ENCODE results near the gene TMEM200A.

The TMEM200A gene

DNA sequence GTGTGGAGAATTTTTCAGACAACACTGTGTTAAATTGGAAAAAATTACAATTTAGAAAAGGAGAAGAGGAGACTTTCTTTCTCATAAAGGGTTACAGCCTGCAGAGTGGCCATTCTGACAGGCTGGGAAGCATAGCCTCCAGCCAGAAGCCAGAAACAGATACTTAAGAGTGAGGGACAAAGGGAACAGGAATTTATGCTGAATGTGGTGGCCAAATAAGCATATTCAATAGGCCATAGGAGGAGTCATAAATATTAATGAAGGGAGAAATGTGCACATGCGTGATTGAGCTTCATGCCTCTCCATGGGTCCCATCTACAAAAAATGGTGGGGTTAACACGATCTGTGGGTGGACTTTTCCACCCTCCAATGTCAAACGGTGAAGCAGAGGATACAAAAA lies 13.4 kb downstream of the TMEM200A start:
- no peak for DNase-seq

DNA sequence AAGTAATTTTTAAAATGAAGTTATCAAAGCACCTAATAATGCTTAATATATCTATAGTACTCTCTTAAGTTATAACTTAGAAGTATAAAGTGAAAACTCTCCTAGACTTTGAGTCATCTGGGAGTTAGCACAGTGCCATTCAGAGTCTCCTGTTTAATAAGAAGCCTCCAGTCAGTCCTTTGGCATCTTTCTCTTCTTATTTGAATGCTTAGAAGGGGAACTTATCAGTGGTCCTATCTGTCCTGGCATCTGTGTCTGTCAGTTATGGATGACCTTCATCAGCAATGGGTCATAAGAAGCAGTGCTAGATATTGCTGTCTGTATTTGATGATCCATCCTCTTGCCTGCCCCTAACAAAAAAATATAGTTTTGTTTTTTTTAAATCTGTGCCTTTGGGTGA lies 15.2 kb downstream of the TMEM200A start:
- no peak for DNase-seq

DNA sequence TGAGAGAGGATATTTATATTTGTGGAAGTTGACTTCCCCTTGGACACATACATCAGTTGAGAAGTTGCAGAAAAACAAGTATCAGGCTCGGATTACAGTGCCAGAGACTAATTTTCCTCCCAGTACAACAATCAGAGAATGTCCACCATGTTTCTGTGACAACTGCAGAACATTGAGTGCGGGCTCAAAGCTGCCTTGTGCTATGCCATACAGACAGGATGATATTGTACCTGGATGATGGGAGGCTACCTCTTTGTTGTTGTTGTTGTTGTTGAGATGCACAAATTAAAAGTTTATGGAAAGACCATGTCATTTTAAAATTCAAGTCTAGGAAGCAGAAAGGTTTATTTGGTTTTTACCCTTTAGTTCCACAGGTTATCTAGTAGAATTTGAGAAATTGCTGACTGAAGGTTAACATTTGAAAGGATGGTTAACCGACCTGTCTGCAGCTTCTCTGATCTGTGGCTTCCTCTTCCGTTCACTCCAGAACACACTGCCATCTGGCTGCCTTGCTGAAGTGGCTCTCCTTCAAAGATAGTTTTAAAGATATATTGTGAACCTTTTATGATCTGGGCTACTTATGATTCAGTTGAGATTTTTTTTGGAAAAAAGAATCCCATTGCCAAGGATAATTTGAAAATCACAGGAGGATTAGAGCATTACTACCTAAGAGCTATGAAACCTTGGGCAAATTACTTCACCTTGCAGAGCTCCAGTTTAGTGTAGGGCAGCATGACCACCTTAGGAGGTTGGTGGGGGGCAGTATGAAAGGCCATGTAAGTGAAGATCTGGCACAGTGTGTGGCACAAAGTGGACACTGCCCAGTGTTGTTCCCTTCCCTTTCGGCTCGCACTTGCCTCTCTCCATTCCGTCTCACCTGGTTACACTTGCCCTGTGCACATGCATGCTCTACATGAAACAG lies 15.9 kb downstream of the TMEM200A start:
- DNase-seq, result no peak

DNA sequence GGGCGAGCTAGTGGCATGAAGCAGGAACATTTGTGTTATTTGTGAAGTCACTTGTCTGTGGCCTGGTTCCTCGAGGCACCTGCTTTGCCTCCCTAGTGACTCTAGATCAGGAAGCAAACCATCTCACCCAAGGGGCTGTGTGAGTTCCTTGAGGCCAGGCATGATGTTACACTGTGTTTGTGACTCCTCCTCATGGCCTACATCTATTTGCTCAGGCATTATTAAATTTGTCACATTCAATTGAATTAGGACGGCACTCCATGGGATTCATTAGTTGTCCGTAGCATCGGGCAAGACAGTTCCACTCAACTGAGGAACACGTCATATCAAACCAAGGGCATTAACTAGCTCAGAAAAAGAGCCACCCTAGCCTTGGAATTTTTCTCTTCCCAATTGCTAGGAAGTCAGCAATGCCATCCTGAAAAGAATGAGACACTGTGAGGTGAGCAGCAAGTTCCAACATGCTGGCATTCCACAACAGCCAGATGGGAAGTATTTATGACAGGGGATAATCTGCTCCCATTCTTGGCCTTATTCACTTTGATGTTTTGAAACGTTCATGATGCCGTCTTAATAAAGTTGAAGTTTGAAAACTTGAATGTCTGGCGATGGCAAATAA lies 17.2 kb downstream of the TMEM200A start:
- DNase-seq, result no peak

DNA sequence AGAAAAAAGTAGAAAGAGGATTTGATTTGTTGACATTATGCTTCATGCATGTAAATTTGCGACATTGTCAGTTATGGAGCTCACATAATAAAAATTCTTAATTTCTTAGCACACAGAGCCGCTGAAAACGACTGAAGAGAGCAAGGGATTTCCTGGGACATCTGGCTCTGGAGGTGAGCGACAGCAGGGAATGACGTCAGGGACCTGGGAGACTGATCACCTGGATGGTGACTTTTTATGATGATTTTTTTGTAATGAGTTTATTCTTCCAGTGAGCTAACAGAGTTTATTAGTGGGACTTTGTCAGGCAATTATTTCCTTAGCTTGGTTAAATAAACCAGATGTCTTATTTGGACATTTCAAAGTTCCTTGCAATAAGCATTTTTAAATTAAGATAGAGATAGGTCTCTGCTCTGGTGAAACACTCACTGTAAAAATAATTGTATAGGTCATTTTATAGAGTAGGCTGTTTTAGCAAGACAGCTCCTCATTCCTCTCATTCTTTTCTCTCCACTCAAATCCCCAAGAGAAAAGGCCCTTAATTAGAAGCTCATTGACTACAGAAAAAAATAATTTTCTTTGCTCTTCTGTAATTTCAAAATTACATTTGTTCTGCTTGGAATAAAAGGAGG lies 19.4 kb downstream of the TMEM200A start:
- no peak for DNase-seq

DNA sequence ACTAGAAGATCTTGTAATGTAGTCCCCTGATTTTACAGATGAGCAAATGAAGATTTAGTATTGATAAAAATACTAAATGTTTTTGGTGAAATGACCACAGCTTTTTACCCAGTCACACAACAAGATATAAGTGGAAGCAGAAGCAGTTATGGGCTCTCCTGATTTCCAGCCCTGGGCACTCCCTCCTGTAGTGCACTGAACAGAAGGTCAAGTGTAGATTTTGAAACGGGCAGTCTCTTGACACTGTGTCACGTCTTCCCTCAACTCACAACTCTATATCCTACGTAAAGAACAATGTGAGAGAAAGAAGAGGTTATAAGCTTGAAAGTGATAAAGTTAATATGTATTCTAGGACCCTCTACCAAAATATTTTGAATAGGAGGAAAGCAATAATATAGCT lies 23.3 kb downstream of the TMEM200A start:
- DNase-seq, result no peak

DNA sequence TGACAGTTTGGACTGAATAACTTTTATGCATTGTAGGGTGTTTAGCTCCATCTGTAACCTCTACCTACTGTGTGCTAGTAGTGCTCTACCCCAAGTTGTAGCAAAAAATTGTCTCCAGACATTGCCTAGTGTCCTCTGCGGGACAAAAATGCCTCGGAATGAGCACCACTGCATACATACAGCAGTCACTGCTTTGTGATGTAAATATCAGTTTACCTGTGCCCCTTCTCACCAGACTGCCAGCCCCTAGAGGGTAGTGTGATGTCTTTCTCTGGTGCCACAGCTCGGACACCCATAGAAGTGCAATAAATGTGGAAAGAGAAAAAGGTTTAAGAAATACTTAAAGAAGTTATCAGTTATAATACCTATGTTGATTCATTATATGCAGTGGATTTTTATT lies 25.1 kb downstream of the TMEM200A start:
- DNase-seq, result no peak

DNA sequence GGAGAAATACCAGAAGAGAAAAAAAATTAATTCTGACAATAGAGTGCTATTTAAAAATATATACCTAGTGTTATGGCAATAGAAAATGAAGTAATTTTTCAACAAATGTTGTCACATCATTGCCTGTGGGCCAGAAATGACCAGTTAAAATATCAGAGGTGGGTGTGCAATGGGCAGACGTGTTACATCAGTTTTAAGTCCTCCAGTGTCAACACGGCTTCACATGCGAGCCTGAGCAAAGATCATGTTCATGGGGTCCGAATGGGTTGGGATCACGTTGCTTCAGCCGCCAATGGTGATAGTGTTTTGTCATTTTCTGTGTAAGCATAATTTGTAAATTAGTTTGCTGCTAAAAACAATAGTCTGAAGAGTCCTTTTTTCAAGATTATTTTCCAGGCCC lies 27.5 kb downstream of the TMEM200A start:
- no peak for DNase-seq

DNA sequence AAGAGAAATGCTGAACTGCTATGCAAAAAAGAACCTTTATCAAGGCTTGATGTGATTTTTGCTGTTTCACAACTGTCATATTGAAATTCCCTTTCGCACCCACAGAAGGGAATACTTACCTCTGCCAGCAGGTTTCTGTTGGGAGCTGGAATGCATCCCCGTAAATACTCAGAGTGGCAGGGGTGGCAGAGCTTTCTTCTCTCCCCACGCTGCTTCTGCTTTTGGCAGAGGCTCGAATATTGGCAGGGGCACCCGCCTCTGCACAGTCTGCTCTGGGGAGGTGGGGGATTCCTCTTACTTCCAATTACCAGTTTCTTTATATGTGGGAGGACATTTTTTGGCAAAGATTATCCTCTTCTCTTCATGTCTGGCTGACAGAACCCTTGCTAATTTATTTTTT lies 28.4 kb downstream of the TMEM200A start:
- DNase-seq, result no peak

DNA sequence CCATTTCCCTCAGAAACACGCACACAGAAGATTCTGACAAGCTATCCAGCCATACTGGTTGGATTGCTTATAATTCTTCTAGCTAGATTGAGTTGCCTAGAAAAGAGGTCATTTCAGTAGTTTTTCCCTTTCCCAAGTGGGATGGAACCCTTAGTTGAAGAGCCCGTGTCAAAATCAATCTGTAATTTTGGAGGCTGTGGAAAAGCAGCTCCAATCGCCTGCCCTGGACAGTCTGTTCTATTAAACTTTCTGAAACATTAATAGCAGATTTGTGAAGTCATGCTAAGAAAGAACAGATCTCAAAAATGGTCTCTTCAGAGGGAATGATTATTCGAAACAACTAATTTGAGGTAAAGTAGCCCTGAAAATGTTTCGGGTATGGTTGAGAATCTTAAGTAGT lies 29.3 kb downstream of the TMEM200A start:
- no peak for DNase-seq

DNA sequence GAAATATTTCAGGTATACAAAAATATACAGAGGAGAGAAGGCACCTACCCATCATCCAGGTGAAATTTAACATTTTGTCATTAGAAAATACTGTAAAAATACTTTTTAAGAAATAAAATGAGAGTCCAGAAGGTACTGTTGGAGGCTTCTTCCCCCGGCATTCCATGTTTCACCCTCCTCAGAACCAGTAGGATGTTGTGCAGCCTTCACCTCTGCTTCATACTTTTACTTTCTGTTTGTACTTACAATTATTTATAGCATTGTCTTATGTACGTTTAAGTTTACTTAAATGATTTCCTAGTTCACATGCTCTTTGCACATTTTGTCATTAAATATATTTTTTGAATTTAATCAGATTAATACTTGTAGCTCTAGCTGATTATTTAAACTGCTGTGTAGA lies 30.9 kb downstream of the TMEM200A start:
- DNase-seq, result no peak

DNA sequence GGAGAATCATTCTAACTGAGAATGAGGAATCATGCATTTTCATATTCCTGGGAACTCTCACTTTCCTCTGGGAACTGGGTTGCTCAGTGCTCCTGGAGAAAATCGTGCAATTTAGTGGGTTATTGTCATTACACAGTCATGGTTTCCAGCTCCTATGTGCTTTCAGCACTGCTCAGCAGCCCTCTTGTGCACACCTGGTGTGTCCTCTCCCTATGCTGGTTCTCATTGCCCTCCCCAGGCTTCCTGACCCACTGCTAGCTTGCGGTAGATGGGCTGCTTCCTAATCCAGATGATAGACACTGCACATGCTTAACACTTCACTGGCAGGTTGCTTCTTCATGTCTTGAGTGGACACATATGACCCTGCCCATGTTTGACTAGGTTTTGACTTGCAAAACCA lies 39.7 kb downstream of the TMEM200A start:
- no peak for DNase-seq

DNA sequence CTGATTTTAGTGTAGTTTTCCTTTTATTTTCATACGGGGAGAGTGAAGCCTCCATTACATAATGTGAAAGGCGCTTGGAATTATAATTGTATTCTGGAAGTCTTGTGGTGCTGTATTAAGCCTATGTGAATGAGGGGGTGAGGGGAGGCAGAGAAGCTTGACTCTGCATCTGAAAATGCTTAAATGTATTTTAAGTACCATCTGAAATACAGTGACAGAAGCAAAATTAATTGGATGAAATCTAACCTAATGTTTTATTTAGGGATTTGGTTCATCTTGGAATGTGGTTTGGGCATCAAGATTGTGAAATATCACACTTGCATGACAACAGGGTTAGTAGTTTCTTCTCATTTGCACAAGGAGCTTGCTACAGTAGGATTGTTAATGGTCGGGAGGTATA lies 41.2 kb downstream of the TMEM200A start:
- DNase-seq, result no peak

DNA sequence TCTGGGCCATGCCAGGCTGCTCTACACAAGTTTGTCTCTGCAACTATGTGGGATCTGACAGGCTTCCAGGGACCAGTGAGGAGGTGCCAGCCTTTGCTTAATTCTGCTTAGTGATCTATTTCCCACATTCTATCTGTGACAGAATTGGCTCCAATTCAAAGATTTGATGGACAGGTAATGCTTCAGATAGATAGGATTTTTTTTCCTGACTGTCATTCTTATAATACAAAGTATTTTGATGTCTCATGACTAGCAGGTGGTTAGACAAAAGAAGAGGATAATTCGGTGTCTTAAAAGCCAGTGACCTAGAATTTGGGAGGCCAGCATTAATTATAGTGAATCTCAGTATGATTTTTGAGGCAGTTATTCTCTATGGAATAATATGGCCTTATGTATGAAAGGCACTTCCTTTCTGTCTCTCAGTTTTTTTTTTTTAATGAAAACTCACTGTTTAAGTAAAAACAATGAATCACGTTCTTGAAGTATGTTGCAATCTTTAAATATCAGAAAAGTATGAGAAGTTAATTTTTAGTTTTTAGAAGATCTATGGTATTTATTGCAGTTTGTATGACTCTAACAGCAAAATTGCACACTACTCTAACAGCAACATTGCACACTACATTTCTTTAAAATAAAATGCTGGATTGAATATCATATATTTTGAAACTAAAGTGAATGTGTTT lies 43.7 kb downstream of the TMEM200A start:
- no peak for DNase-seq

DNA sequence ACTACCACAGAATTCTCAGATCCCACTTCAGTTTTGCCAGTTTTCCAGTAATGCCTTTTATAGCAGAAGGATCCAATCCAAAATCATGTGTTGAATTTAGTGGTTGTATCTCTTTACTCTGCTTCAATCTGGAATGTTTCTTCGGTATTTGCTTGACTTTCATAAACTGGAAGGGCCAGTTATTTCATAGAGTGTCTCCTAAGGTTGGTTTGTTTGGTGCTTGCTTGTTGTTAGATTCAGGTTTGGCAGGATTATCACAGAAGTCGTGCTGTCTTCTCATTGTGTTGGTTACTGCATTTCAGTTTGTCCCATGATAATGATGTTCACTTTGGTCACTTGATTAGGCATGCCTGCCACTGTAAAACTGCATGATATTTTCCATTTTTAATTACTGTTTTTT lies 45.7 kb downstream of the TMEM200A start:
- no peak for DNase-seq

DNA sequence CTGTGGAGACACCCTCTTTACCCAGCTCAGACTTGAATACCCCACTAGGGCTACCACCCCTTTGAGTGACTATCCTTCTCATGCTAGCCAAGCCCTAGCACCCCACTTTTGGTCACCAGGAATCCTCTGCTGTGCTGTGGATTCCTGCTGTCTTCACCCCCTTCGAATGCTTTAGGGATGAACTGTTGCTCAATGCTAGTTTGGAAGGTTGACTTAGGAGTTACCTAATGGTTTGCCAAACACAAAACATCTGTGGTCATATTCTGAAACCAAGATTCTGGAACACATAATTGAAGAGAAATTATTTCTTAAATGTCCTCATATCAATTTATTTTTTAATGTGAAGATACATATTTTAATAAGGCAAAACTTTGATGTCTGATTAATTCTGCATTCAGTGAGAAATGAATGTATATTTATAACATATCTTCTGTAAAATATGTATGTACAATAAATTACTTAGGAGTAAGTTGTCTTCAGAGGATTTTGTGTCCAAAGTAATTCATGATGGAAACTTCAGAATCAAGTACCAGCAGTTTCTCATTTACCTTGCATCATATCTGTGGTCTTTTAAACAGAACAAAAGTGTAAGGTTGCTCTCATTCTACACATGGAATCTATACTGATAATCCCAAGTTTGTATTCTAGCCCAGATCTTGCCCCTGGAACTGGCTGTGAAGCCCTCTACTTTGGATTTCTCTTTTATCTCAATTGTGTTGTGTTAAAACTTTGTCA lies 46.9 kb downstream of the TMEM200A start:
- DNase-seq, result no peak

DNA sequence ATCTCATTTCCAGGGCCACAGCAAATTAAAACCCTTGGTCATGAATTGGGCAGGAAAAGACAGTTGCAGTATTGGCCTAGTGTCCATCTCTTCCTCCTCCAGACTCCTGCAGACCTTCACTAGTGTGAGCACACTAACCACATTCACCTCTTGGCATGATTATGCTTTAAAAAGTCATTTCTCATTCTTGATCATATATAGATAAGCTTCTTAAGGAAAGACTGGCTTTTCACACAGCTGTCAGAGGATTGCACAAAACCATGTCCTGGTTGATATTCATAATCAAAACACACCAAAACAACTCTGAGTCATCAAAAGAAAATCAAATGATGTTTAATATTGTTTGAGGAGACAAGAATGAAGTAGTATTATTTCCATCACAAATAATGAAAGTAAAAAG lies 52.1 kb downstream of the TMEM200A start:
- DNase-seq, result no peak

DNA sequence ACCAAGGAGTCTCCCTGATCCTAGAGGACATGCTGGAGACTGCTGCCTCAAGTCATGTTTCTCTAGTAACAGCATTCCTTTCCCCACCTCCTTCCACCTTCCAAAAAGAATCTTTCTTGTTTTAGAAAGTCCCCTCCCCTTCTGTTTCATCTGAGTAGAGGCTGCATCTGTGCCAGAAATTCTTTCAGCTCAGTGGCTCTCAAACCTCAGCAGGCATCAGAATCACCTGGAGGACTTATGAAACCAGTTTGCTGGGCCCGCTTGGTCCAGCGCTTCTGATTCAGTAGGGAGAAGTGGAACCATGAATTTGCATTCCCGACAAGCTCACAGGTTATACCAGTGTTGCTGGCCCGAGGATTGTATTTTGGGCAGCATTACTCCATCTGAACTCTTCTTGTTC lies 55.1 kb downstream of the TMEM200A start:
- no peak for DNase-seq

DNA sequence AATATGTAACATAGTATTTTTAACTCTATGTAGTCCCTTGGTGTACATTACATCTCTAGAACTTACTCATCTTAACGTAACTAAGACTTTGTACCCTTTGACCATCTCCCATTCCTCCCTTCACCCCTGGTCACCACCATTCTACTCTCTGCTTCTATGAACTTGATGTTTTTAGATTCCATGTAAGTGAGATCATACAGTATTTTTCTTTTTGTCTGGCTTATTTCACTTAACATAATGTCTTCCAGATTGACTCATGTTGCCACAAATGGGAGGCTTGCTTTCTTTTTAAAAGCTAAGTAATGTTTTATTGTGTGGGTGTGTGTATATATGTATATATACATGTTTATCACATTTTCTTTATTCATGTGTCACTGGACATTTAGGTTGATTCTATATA lies 55.8 kb downstream of the TMEM200A start:
- DNase-seq, result no peak

DNA sequence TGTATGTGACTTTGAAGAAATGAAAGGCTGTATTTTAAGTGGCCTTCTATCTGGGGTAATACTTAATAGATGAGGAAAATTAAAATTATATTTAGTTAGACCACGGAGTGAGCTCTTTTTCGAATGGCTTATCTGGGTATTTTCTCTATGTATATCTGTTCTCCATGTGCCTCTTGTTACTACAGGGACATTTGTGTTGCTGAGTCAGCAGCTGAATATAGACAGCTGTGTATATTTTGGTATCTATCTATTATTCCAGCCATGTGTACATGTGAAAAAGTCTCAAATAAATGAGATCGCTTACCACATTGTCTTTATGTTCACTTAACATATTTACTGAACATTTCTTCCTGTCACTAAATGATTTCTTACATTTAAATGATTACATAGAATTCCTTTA lies 57.2 kb downstream of the TMEM200A start:
- DNase-seq, result no peak

DNA sequence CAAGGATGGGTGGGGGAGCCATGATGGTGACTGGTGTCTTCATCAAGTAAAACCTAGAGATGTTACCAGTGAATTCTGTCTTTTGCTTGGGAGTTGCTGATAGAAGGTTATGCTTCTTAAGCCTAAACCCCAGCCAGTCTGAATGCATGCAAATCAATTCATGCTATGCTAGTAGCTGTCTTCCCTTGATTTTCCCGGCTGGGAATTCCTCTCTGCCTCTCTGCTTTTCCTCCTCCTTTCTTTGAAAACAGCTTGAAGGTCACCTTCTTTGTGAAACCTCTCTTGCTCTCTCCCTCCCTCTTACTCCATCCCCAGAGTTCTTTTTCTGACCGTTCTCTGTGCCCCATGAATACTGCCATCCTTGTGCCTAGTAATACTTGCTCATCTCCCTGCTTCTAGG lies 58.9 kb downstream of the TMEM200A start:
- no peak for DNase-seq

DNA sequence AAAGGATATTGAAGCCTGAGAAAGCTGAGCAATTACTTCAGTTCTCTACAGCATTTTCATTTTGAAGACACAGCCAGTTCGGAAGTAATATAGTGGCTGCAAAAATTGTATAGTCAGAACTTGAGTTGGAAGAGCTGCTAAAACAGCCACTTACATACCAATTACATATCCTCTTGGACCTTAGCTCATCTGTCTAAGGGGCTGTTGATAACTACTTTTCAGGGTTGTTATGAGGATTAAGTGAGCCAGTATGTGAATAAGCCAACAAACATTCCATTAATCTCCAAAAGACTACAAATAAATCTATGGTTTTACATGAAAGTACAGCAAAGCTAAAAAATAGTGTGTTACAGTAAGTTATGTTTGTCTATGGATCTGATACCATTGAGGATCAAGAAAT lies 59.7 kb downstream of the TMEM200A start:
- DNase-seq, result no peak

Measured in 8988T (cell line).